Naive thymus-derived CD8-positive, alpha-beta T cell (primary cell): ENCODE results near the gene NUTF2. TPM values are rescaled to one million over a fixed set of nuclear protein-coding genes. Genes with fewer than 3 reads are reported as not detected.

Source experiments
- ATAC-seq, 2 donors: fragments of 150-1000 bp; cut with Tn5 transposase in 1 of 2; sonication (Bioruptor Pico), chemical (Tn5 transposase) in 1 of 2; 1 replicate in 1 of 2; 2 replicates in 1 of 2; pipeline ENCODE4 v1.10.0; 2021; ENCODE audit warnings: mild to moderate bottlenecking in 2 of 2, moderate library complexity in 2 of 2
- POLR2A ChIA-PET: fragments of 350-600 bp; sonication (Branson Sonifier 250); formaldehyde crosslinking; loops from one replicate; lab custom pipeline; 2021; ENCODE audit warnings: antibody characterized with exemption; lab: Charles Lee
- DNase-seq, 10 donors: peaks; one replicate each; pipeline versions ENCODE4 v3.0.0 to v3.0.0-alpha.2; 2020 to 2022
- H3K27ac Mint-ChIP-seq, 10 donors: one replicate each; pipeline ENCODE4 v1.8.0; 2020 to 2022; ENCODE audit warnings: mild to moderate bottlenecking in 10 of 10, mixed read lengths in 10 of 10, moderate library complexity in 4 of 10, inconsistent platforms in 1 of 10
- H3K27me3 Mint-ChIP-seq, 5 donors: one replicate each; pipeline ENCODE4 v1.8.0; 2021 to 2022; ENCODE audit warnings: mixed read lengths in 5 of 5
- H3K36me3 Mint-ChIP-seq, 3 donors: one replicate each; pipeline ENCODE4 v1.8.0; 2020 to 2022; ENCODE audit warnings: mixed read lengths in 3 of 3, mild to moderate bottlenecking in 2 of 3, inconsistent platforms in 1 of 3
- H3K4me1 Mint-ChIP-seq, 4 donors: one replicate each; pipeline ENCODE4 v1.8.0; 2021 to 2022; ENCODE audit warnings: mixed read lengths in 4 of 4
- H3K4me3 Mint-ChIP-seq, 10 donors: one replicate each; pipeline ENCODE4 v1.8.0; 2020 to 2022; ENCODE audit warnings: mild to moderate bottlenecking in 10 of 10, mixed read lengths in 10 of 10, moderate library complexity in 6 of 10, inconsistent platforms in 1 of 10
- H3K9me3 Mint-ChIP-seq, 9 donors: one replicate each; pipeline ENCODE4 v1.8.0; 2020 to 2022; ENCODE audit warnings: mixed read lengths in 9 of 9, mild to moderate bottlenecking in 3 of 9, inconsistent platforms in 1 of 9, moderate library complexity in 1 of 9
- polyA plus RNA-seq, 3 donors: library from polyadenylated mRNA; unstranded; fragments of 300-500 nt; fragmentation: Illumina TruSeq; gene quantifications; one replicate each; pipeline ENCODE4 v1.2.3, GENCODE V29; 2021
- total RNA-seq, 8 experiments: library from RNA in 2 of 8; stranded (reverse) in 2 of 8; gene quantifications; one replicate each; pipeline ENCODE4 v1.2.3 and lab custom pipeline; 2021 to 2026

The NUTF2 gene
- total RNA-seq = 10 to 100 TPM; 37.0 to 40.6 TPM
- polyA plus RNA-seq = 100 to 1,000 TPM; 109 to 124 (median 114) TPM
- 25.6 to 115 (median 36.7) reads per million in 6 experiments for total RNA-seq (lab: John Stamatoyannopoulos, UW)

GRCh38 chr16:67846320-67847063 lies at the start of gene NUTF2:
Gene NUTF2 (plus strand): TSS chr16:67846933. CDS start chr16:67865131, 18,198 bp downstream.
- DNase-seq (peak; percentile 89 to 99 (median 96)), ATAC-seq (peak; percentile 61 to 65)
- peak within 1 kb of the TSS; percentile 88 to 96 (median 94) for H3K27ac Mint-ChIP-seq
- peaks cover 17 to 70% (median 49%) of the 10 kb centered on the region in 4 donors for H3K4me1 Mint-ChIP-seq
- H3K9me3 Mint-ChIP-seq = no peaks in the 10 kb centered on the region
- POLR2A ChIA-PET = interaction anchor here (0.9 to 1.3 kb wide), 8 partner anchors 13 to 365 kb away, joined by 3 to 9 read pairs (median 5); partner anchors contain the start of genes ATP6V0D1, EDC4, RANBP10 and TSNAXIP1
- H3K36me3 Mint-ChIP-seq = peaks cover 0 to 3% (median 0%) of the 10 kb centered on the region in 3 donors
- peak within 1 kb of the TSS; percentile 80 to 96 (median 89) for H3K4me3 Mint-ChIP-seq
- no peaks in the 10 kb centered on the region for H3K27me3 Mint-ChIP-seq

GRCh38 chr16:67800338-67800926 lies 46.3 kb upstream of the NUTF2 start:
- Mint-ChIP-seq H3K9me3 (no peaks in the 10 kb centered on the region), H3K27me3 (no peaks in the 10 kb centered on the region), H3K4me3 (peak overlapping the region in 4 of 10 donors; percentile 10 to 55 (median 16)), H3K27ac (peak overlapping the region in 9 of 10 donors; percentile 27 to 85 (median 68)), H3K4me1 (peaks cover 46 to 79% (median 74%) of the 10 kb centered on the region in 4 donors), H3K36me3 (peaks cover 0 to 63% (median 5%) of the 10 kb centered on the region in 3 donors)
- no peak for DNase-seq
- ATAC-seq = no peak
- POLR2A ChIA-PET = interaction anchor here (0.5 to 1.3 kb wide), 3 partner anchors 140 to 565 kb away, joined by 3 to 4 read pairs (median 4); partner anchors contain the start of gene ACD

- peak overlapping the region in 9 of 10 donors; percentile 11 to 81 (median 67) for H3K4me3 Mint-ChIP-seq
- peak overlapping the region in 7 of 10 donors; percentile 27 to 81 (median 70) for H3K27ac Mint-ChIP-seq
- peaks cover 0 to 63% (median 5%) of the 10 kb centered on the region in 3 donors for H3K36me3 Mint-ChIP-seq
- no peaks in the 10 kb centered on the region for H3K9me3 Mint-ChIP-seq
- H3K4me1 Mint-ChIP-seq = peaks cover 45 to 84% (median 76%) of the 10 kb centered on the region in 4 donors
- no peaks in the 10 kb centered on the region for H3K27me3 Mint-ChIP-seq
- POLR2A ChIA-PET = interaction anchor here (0.5 to 1.3 kb wide), 8 partner anchors 42 to 566 kb away, joined by 3 to 4 read pairs (median 4); partner anchors contain the start of genes ACD, EDC4 and GFOD2
- no peak for ATAC-seq
- DNase-seq = no peak
Measured at GRCh38 chr16:67801241-67801640, 45.5 kb upstream of the NUTF2 start.

- Mint-ChIP-seq H3K36me3 (peaks cover 0 to 57% (median 5%) of the 10 kb centered on the region in 3 donors), H3K4me3 (peak overlapping the region; percentile 25 to 81 (median 66)), H3K27ac (peak overlapping the region in 9 of 10 donors; percentile 53 to 81 (median 72)), H3K4me1 (peaks cover 39 to 80% (median 74%) of the 10 kb centered on the region in 4 donors), H3K9me3 (no peaks in the 10 kb centered on the region), H3K27me3 (no peaks in the 10 kb centered on the region)
- POLR2A ChIA-PET = interaction anchor here (0.7 to 1.1 kb wide), 5 partner anchors 41 to 320 kb away, joined by 3 to 4 read pairs (median 3); partner anchors contain the start of genes EDC4 and GFOD2
- ATAC-seq (no peak), DNase-seq (peak in 5 of 10 donors; percentile 20 to 47 (median 41))
Measured at GRCh38 chr16:67801883-67802282, 44.9 kb upstream of the NUTF2 start.

GRCh38 chr16:67803894-67804293 lies 42.8 kb upstream of the NUTF2 start:
- Mint-ChIP-seq H3K27ac (peak overlapping the region in 5 of 10 donors; percentile 52 to 86 (median 73)), H3K36me3 (peaks cover 0 to 40% (median 5%) of the 10 kb centered on the region in 3 donors), H3K27me3 (no peaks in the 10 kb centered on the region), H3K4me1 (peaks cover 34 to 73% (median 69%) of the 10 kb centered on the region in 4 donors), H3K4me3 (peak overlapping the region in 9 of 10 donors; percentile 34 to 96 (median 78)), H3K9me3 (no peaks in the 10 kb centered on the region)
- ATAC-seq = no peak
- POLR2A ChIA-PET = interaction anchor here (0.8 to 1.0 kb wide), 2 partner anchors 131 to 281 kb away, joined by 3 to 11 read pairs; partner anchors contain the start of gene NFATC3
- peak in 1 of 10 donors; percentile 23 for DNase-seq

GRCh38 chr16:67804853-67805542 lies 41.7 kb upstream of the NUTF2 start:
- no peaks in the 10 kb centered on the region for H3K27me3 Mint-ChIP-seq
- H3K36me3 Mint-ChIP-seq = peaks cover 0 to 30% (median 5%) of the 10 kb centered on the region in 3 donors
- H3K9me3 Mint-ChIP-seq = no peaks in the 10 kb centered on the region
- peak overlapping the region in 9 of 10 donors; percentile 44 to 97 (median 83) for H3K27ac Mint-ChIP-seq
- peaks cover 29 to 65% (median 61%) of the 10 kb centered on the region in 4 donors for H3K4me1 Mint-ChIP-seq
- H3K4me3 Mint-ChIP-seq = peak overlapping the region; percentile 87 to 96 (median 92)
- no peak for ATAC-seq
- DNase-seq = no peak
- POLR2A ChIA-PET = interaction anchor here (1.0 kb wide), 1 partner anchor 130 kb away, joined by 3 read pairs; no protein-coding TSS in a partner anchor

- POLR2A ChIA-PET = interaction anchor here (0.5 to 2.2 kb wide), 17 partner anchors 11 to 325 kb away, joined by 3 to 14 read pairs (median 5); partner anchors contain the start of genes ACD, ATP6V0D1, CTCF and EDC4
- ATAC-seq (no peak), DNase-seq (peak in 2 of 10 donors; percentile 8 to 19)
- Mint-ChIP-seq H3K4me3 (peak overlapping the region; percentile 87 to 96 (median 92)), H3K4me1 (peaks cover 20 to 57% (median 53%) of the 10 kb centered on the region in 4 donors), H3K9me3 (no peaks in the 10 kb centered on the region), H3K27ac (peak overlapping the region; percentile 66 to 98 (median 92)), H3K36me3 (peaks cover 0 to 23% (median 5%) of the 10 kb centered on the region in 3 donors), H3K27me3 (no peaks in the 10 kb centered on the region)
Measured at GRCh38 chr16:67805718-67806427, 40.9 kb upstream of the NUTF2 start.

- peak; percentile 90 to 98 (median 97) for DNase-seq
- POLR2A ChIA-PET = interaction anchor here (0.5 to 2.2 kb wide), 22 partner anchors 10 to 528 kb away, joined by 3 to 14 read pairs (median 4); partner anchors contain the start of genes ACD, ATP6V0D1, CTCF and EDC4
- H3K9me3 Mint-ChIP-seq = no peaks in the 10 kb centered on the region
- H3K27me3 Mint-ChIP-seq = no peaks in the 10 kb centered on the region
- peaks cover 16 to 50% (median 46%) of the 10 kb centered on the region in 4 donors for H3K4me1 Mint-ChIP-seq
- peak; percentile 91 to 92 for ATAC-seq
- H3K4me3 Mint-ChIP-seq = peak within 1 kb of the TSS; percentile 87 to 96 (median 92)
- H3K27ac Mint-ChIP-seq = peak within 1 kb of the TSS; percentile 77 to 98 (median 94)
- peaks cover 0 to 20% (median 5%) of the 10 kb centered on the region in 3 donors for H3K36me3 Mint-ChIP-seq
Measured at GRCh38 chr16:67806428-67807147, 40.1 kb upstream of the NUTF2 start, which contains the start of the genes RANBP10 and TSNAXIP1. Gene RANBP10 (minus strand): TSS chr16:67806560. CDS start chr16:67806536, 24 bp downstream. Gene TSNAXIP1 (plus strand): TSS chr16:67806889. CDS start chr16:67807150, 261 bp downstream.

- POLR2A ChIA-PET = interaction anchor here (0.5 to 2.2 kb wide), 20 partner anchors 9 to 529 kb away, joined by 3 to 14 read pairs (median 4); partner anchors contain the start of genes ACD, ATP6V0D1, EDC4 and GFOD2
- H3K4me3 Mint-ChIP-seq = peak overlapping the region; percentile 87 to 96 (median 92)
- no peak for ATAC-seq
- H3K36me3 Mint-ChIP-seq = peaks cover 0 to 16% (median 5%) of the 10 kb centered on the region in 3 donors
- peaks cover 14 to 43% (median 39%) of the 10 kb centered on the region in 4 donors for H3K4me1 Mint-ChIP-seq
- no peak for DNase-seq
- peak overlapping the region; percentile 77 to 98 (median 94) for H3K27ac Mint-ChIP-seq
- no peaks in the 10 kb centered on the region for H3K27me3 Mint-ChIP-seq
- H3K9me3 Mint-ChIP-seq = no peaks in the 10 kb centered on the region
Measured at GRCh38 chr16:67807148-67807682, 39.5 kb upstream of the NUTF2 start.

- POLR2A ChIA-PET = no interaction called here
- H3K4me1 Mint-ChIP-seq = peaks cover 3 to 13% (median 10%) of the 10 kb centered on the region in 4 donors
- no peak overlapping the region for H3K27ac Mint-ChIP-seq
Measured at GRCh38 chr16:67811899-67812298, 34.8 kb upstream of the NUTF2 start.

More at GRCh38 chr16:67811899-67812298, 34.8 kb upstream of the NUTF2 start:
- no peaks in the 10 kb centered on the region for H3K9me3 Mint-ChIP-seq
- ATAC-seq (no peak), DNase-seq (no peak)
- H3K4me3 Mint-ChIP-seq = no peak overlapping the region
- H3K27me3 Mint-ChIP-seq = no peaks in the 10 kb centered on the region
- H3K36me3 Mint-ChIP-seq = no peaks in the 10 kb centered on the region
